Activated CD4-positive, alpha-beta memory T cell treated with anti-CD3 and anti-CD28 coated beads for 36 hours (primary cell): ENCODE data around the gene SDR39U1. TPM values are rescaled to one million over a fixed set of nuclear protein-coding genes. Genes with fewer than 3 reads are reported as not detected.
A peak's percentile ranks its signal among the peaks of the same experiment; 100 is the strongest.

Experiments used
- CTCF ChIA-PET: fragments of 350-600 bp; sonication (Branson Sonifier 250); formaldehyde crosslinking; loops from one replicate; lab custom pipeline; 2021; ENCODE audit warnings: antibody characterized with exemption, inconsistent platforms; lab: Charles Lee
- POLR2A ChIA-PET: fragments of 350-600 bp; sonication (Branson Sonifier 250); formaldehyde crosslinking; loops from one replicate; lab custom pipeline; 2021; ENCODE audit warnings: antibody characterized with exemption; lab: Charles Lee
- DNase-seq: peaks from one replicate; pipeline ENCODE4 v3.0.0-alpha.2; 2020
- H3K27ac Mint-ChIP-seq: one replicate; pipeline ENCODE4 v1.8.0; 2021; ENCODE audit warnings: mixed read lengths
- H3K27me3 Mint-ChIP-seq: one replicate; pipeline ENCODE4 v1.8.0; 2021; ENCODE audit warnings: mixed read lengths
- H3K36me3 Mint-ChIP-seq: one replicate; pipeline ENCODE4 v1.8.0; 2021; ENCODE audit warnings: mixed read lengths
- H3K4me1 Mint-ChIP-seq: one replicate; pipeline ENCODE4 v1.8.0; 2021; ENCODE audit warnings: low read depth, mixed read lengths
- H3K4me3 Mint-ChIP-seq: one replicate; pipeline ENCODE4 v1.8.0; 2021; ENCODE audit warnings: mild to moderate bottlenecking, mixed read lengths
- H3K9me3 Mint-ChIP-seq: one replicate; pipeline ENCODE4 v1.8.0; 2021; ENCODE audit warnings: mixed read lengths
- intact Hi-C: fragments of 100-400 bp; cut with micrococcal nuclease; formaldehyde crosslinking; loops from one replicate; pipeline ENCODE4 v1.15.1; 2023
- total RNA-seq, 2 experiments: library from RNA; stranded (reverse); gene quantifications; one replicate each; pipeline ENCODE4 v1.2.3, GENCODE V29; 2021

SDR39U1 gene
- total RNA-seq, 2 experiments from 2014 or later: 36.2 to 43.8 TPM

GRCh38 chr14:24416254-24416931, 26.2 kb downstream of the SDR39U1 start:
- Mint-ChIP-seq H3K36me3 (no peaks in the 10 kb centered on the region), H3K9me3 (no peaks in the 10 kb centered on the region), H3K27ac (no peak overlapping the region), H3K4me1 (no peaks in the 10 kb centered on the region), H3K27me3 (peaks cover 6% of the 10 kb centered on the region), H3K4me3 (no peak overlapping the region)
- intact Hi-C loops: no loop called here
- DNase-seq: no peak
- POLR2A ChIA-PET: no interaction called here
- CTCF ChIA-PET: no interaction called here

- Mint-ChIP-seq H3K27me3 (peaks cover 7% of the 10 kb centered on the region), H3K4me1 (no peaks in the 10 kb centered on the region), H3K36me3 (no peaks in the 10 kb centered on the region), H3K27ac (no peak overlapping the region), H3K9me3 (no peaks in the 10 kb centered on the region), H3K4me3 (no peak overlapping the region)
- DNase-seq: no peak
- intact Hi-C loops: no loop called here
- ChIA-PET POLR2A (no interaction called here), CTCF (interaction anchor here (1.1 kb wide), 1 partner anchor 16 kb away, joined by 4 read pairs; no protein-coding TSS in a partner anchor)
These were observed 26.9 kb downstream of the SDR39U1 start for GRCh38 chr14:24415421-24416253.

- Mint-ChIP-seq H3K4me1 (no peaks in the 10 kb centered on the region), H3K27me3 (peaks cover 7% of the 10 kb centered on the region), H3K4me3 (no peak overlapping the region), H3K9me3 (no peaks in the 10 kb centered on the region), H3K27ac (no peak overlapping the region), H3K36me3 (no peaks in the 10 kb centered on the region)
- ChIA-PET POLR2A (no interaction called here), CTCF (interaction anchor here (1.1 to 2.1 kb wide), 2 partner anchors 16 to 17 kb away, joined by 4 to 17 read pairs; no protein-coding TSS in a partner anchor)
- no peak for DNase-seq
- intact Hi-C loops: no loop called here
These were observed 27.7 kb downstream of the SDR39U1 start for GRCh38 chr14:24414732-24415420.

GRCh38 chr14:24414077-24414476, 28.5 kb downstream of the SDR39U1 start:
- POLR2A ChIA-PET: no interaction called here
- Mint-ChIP-seq H3K9me3 (no peaks in the 10 kb centered on the region), H3K4me3 (no peak overlapping the region), H3K27ac (no peak overlapping the region), H3K4me1 (no peaks in the 10 kb centered on the region), H3K36me3 (no peaks in the 10 kb centered on the region), H3K27me3 (peaks cover 6% of the 10 kb centered on the region)
- no peak for DNase-seq
- intact Hi-C loops: no loop called here
- CTCF ChIA-PET: interaction anchor here (0.6 to 2.1 kb wide), 5 partner anchors 10 to 248 kb away, joined by 3 to 17 read pairs (median 5); no protein-coding TSS in a partner anchor

- Mint-ChIP-seq H3K27ac (no peak overlapping the region), H3K36me3 (no peaks in the 10 kb centered on the region), H3K4me1 (no peaks in the 10 kb centered on the region), H3K27me3 (peaks cover 1% of the 10 kb centered on the region), H3K9me3 (no peaks in the 10 kb centered on the region), H3K4me3 (no peak overlapping the region)
- CTCF ChIA-PET: interaction anchor here (0.8 to 3.9 kb wide), 6 partner anchors 14 to 100 kb away, joined by 3 to 27 read pairs (median 5); partner anchors contain the start of gene LTB4R
- POLR2A ChIA-PET: no interaction called here
- intact Hi-C loops: loop anchor here (2.0 kb wide), 1 partner anchor 19 kb away; no protein-coding TSS in a partner anchor
- peak; percentile 45 for DNase-seq
These were observed 30.9 kb downstream of the SDR39U1 start for GRCh38 chr14:24411443-24412389.

- H3K4me3 Mint-ChIP-seq: no peak overlapping the region
- ChIA-PET CTCF (interaction anchor here (1.0 to 3.9 kb wide), 6 partner anchors 9 to 102 kb away, joined by 3 to 27 read pairs (median 4); partner anchors contain the start of gene CIDEB), POLR2A (no interaction called here)
- no peaks in the 10 kb centered on the region for H3K36me3 Mint-ChIP-seq
- no peak overlapping the region for H3K27ac Mint-ChIP-seq
- peaks cover 3% of the 10 kb centered on the region for H3K27me3 Mint-ChIP-seq
- no peaks in the 10 kb centered on the region for H3K9me3 Mint-ChIP-seq
- intact Hi-C loops: no loop called here
- DNase-seq: no peak
- H3K4me1 Mint-ChIP-seq: no peaks in the 10 kb centered on the region
These were observed 32.6 kb downstream of the SDR39U1 start for GRCh38 chr14:24409956-24410355.

GRCh38 chr14:24409192-24409591, 33.4 kb downstream of the SDR39U1 start:
- POLR2A ChIA-PET: interaction anchor here (0.5 kb wide), 1 partner anchor 73 kb away, joined by 3 read pairs; no protein-coding TSS in a partner anchor
- no peaks in the 10 kb centered on the region for H3K9me3 Mint-ChIP-seq
- CTCF ChIA-PET: interaction anchor here (0.7 to 3.9 kb wide), 9 partner anchors 9 to 101 kb away, joined by 3 to 27 read pairs (median 4); partner anchors contain the start of genes CIDEB and RIPK3
- no peaks in the 10 kb centered on the region for H3K36me3 Mint-ChIP-seq
- no peak overlapping the region for H3K4me3 Mint-ChIP-seq
- DNase-seq: no peak
- H3K4me1 Mint-ChIP-seq: no peaks in the 10 kb centered on the region
- peaks cover 3% of the 10 kb centered on the region for H3K27me3 Mint-ChIP-seq
- intact Hi-C loops: no loop called here
- H3K27ac Mint-ChIP-seq: no peak overlapping the region

GRCh38 chr14:24408764-24409163, 33.8 kb downstream of the SDR39U1 start:
- POLR2A ChIA-PET: interaction anchor here (0.5 kb wide), 1 partner anchor 72 kb away, joined by 3 read pairs; no protein-coding TSS in a partner anchor
- H3K36me3 Mint-ChIP-seq: no peaks in the 10 kb centered on the region
- CTCF ChIA-PET: interaction anchor here (0.7 to 3.9 kb wide), 8 partner anchors 13 to 101 kb away, joined by 3 to 27 read pairs (median 4); partner anchors contain the start of genes CIDEB and RIPK3
- no peaks in the 10 kb centered on the region for H3K9me3 Mint-ChIP-seq
- no peak overlapping the region for H3K4me3 Mint-ChIP-seq
- H3K27ac Mint-ChIP-seq: no peak overlapping the region
- intact Hi-C loops: no loop called here
- H3K27me3 Mint-ChIP-seq: peaks cover 3% of the 10 kb centered on the region
- no peak for DNase-seq
- H3K4me1 Mint-ChIP-seq: no peaks in the 10 kb centered on the region

GRCh38 chr14:24407608-24408325, 34.8 kb downstream of the SDR39U1 start:
- H3K27me3 Mint-ChIP-seq: peaks cover 11% of the 10 kb centered on the region
- no peaks in the 10 kb centered on the region for H3K4me1 Mint-ChIP-seq

GRCh38 chr14:24406416-24406815, 36.2 kb downstream of the SDR39U1 start:
- Mint-ChIP-seq H3K9me3 (no peaks in the 10 kb centered on the region), H3K36me3 (no peaks in the 10 kb centered on the region), H3K27ac (no peak overlapping the region), H3K4me3 (no peak overlapping the region), H3K27me3 (peaks cover 11% of the 10 kb centered on the region), H3K4me1 (no peaks in the 10 kb centered on the region)
- intact Hi-C loops: no loop called here
- DNase-seq: no peak
- ChIA-PET CTCF (interaction anchor here (1.9 to 3.0 kb wide), 3 partner anchors 25 to 73 kb away, joined by 6 to 11 read pairs (median 10); no protein-coding TSS in a partner anchor), POLR2A (no interaction called here)

More at GRCh38 chr14:24407608-24408325, 34.8 kb downstream of the SDR39U1 start:
- Mint-ChIP-seq H3K36me3 (no peaks in the 10 kb centered on the region), H3K27ac (no peak overlapping the region), H3K4me3 (no peak overlapping the region), H3K9me3 (no peaks in the 10 kb centered on the region)
- CTCF ChIA-PET: interaction anchor here (1.9 to 3.0 kb wide), 3 partner anchors 23 to 74 kb away, joined by 6 to 11 read pairs (median 10); no protein-coding TSS in a partner anchor
- POLR2A ChIA-PET: no interaction called here
- DNase-seq: no peak
- intact Hi-C loops: no loop called here
